Putamen (tissue), 1 donor: ENCODE results near the gene SLC7A6.

Experiments
- DNase-seq: peaks from one replicate; pipeline ENCODE4 v3.0.0-alpha.2; 2016; ENCODE audit warnings: low spot score

Gene SLC7A6

DNA sequence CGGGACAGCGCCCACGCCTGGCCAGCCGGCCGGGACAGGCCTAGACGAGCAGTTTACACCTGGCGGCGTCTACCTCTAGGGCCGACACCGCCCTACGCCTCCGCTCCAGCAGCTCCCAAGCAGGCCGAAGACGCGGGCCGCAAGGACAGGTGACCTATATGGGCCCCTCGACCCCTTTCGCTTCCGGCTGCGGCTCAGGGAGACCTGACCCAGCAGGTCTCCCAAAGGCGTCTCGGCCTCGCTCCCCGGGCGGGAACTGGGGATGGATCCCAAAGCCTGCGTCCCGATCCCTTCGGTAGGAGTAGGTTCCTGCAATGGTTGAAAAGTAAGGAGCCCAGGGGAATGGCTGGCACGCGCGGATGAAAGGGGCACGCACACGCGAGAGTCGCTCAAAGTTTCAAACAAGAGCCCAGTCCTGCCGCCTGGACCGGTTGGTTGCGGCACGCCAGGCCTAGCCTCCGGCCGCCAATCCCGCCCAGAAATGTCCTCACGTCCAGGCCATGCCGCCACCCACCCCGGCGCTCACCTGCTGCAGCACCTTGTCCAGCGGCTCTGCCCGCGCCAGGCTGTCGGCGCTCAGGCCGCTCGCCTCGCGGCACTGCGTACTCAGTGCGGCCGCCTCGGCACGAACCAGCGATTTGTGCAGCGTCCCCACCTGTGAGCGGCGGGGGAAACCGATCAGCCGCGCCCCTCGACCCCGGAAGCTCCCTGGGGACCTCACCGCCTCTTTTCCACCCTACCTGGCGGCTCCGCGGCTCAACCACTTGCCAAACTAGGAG lies 29.0 kb upstream of the SLC7A6 start:
- DNase-seq: no peak

DNA sequence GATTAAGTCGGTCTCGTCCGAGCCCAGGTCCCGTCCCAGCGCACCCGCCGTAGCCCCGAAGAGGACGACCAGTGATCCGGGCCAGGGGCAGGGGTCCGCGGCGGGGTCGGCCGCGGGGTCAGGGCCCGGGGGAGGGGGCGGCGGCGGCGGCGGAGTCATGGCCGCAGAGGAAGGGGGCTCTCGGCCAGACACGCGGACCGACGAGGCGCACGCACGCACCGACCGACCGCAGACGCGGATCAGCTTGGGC lies 28.5 kb upstream of the SLC7A6 start, which contains the start of gene ESRP2:
Gene ESRP2 (minus strand): TSS at position 241 of the 250 bp plus-strand sequence. CDS start 82 bp downstream, at position 159.
- DNase-seq: no peak

DNA sequence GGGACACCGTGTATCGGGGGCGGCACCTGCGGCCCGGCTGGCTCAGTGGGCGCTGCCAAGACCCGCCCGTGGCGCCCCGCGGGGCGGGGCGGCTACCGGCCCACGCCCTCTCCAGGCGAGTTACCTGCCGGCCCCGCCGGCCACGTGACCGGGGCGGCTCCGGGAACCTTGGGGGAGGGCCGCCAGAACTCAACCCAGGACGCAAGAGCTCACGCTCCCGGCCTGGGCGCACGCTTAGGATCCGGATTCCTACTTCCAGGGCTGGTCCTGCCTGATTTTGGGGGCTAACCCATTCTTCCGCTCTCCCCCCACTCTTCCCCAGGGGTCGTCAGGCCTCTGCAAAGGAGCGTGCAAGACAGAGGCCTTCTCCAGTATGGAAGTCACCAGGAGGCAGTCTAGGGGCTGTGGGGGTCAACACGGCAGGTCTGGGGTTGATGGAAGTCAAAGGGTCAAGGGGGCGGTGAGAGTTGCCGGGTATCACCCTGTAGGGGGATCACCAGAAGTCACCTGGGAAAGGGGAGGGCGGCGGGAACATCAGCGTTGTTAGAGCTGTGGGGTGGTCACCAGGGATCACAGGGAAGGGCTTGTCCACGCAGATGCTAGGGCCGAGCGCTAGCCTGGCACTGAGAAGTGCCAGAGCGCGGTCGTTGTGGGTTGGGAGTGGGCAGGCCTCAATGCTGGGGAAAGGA lies 28.0 kb upstream of the SLC7A6 start:
- DNase-seq: no peak

DNA sequence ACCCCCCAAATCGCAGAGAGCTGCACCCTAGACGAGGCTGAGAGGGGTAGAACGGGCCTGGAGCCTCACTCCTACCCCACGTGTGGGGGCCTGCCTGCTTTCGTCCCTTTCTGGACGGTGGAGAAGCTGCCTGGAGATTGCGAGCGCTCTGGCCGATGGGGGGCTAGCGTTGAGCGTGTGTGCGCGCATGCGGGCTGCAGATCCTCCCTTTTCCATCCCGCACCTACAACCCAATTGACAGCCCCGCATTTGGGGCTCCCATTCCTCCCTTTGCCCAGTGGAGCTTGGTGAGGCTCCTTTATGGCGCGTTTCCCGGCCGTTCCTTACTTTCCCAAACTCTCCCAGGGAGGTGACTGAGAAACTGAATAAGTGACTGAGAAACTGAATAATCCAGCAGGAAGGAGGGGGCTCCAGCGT lies 27.5 kb upstream of the SLC7A6 start:
- no peak for DNase-seq

DNA sequence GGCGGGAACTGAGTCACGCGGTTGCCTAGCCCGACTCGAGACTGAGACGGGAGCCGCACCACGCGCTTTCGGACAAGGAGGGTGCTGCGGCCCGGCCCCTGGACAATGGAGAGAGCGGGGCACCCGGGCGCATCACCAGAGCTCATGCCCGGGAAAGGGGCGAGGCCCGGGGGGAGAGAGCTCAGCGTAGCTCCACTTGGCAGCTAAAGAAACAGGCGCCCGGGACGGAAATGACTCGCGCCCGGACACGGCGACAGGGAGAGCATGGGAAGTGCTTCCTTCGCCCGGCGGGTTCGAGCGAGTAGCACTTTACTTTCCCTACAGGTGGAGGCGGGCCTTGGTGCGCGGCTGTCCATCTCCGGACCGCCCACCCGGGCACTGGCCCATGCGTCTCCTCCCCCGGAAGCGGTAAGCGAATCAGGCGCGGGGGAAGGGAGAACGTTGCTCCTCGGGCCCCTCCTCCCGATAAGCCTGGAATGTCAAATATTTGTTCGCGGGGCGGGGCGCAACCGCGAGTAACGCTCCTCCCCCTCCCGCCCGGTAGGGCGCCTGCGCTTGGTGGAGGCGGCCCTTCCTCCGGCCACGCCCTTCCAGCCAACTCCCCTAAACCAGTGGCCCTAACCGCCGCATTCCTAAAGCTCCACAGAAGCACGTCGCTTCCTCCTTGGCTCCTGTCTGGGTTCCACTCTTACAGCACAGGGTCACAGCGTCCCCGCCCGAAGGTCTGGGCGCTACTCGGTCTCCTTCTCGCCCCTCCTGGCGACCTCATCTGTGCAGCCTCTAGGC lies 26.9 kb upstream of the SLC7A6 start:
- peak; percentile 94 for DNase-seq

DNA sequence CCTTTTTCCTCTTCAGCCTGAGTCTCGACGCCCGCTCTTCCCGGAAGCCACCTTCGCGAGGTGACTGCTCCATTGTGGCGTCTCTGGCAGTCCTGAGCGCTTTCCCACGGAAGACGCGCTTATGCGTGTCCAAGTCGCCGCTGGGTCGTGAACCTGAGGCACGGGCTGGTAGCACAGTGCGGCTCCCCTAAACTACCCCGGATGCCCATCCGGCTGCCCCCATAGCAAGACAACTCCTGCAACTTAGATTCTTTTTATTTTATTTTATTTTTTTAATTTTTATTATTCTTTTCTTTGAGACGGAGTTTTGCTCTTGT lies 26.3 kb upstream of the SLC7A6 start:
- no peak for DNase-seq

DNA sequence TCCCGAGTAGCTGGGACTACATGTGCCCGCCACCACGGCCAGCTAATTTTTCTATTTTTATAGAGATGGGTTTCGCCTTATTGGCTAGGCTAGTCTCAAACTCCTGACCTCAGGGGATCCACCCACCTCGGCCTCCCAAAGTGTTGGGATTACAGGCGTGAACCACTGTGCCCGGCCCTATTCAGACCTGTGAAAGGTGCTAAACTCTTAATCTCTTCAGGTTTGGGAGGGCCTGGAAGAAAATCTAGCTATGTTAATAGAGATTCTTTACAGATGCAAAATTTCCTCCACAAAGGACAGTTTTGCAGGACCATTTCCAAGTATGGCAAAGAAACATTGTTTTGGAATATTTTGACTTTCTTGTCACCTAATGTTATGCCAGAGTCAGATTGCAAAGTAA lies 22.2 kb upstream of the SLC7A6 start:
- DNase-seq: no peak

DNA sequence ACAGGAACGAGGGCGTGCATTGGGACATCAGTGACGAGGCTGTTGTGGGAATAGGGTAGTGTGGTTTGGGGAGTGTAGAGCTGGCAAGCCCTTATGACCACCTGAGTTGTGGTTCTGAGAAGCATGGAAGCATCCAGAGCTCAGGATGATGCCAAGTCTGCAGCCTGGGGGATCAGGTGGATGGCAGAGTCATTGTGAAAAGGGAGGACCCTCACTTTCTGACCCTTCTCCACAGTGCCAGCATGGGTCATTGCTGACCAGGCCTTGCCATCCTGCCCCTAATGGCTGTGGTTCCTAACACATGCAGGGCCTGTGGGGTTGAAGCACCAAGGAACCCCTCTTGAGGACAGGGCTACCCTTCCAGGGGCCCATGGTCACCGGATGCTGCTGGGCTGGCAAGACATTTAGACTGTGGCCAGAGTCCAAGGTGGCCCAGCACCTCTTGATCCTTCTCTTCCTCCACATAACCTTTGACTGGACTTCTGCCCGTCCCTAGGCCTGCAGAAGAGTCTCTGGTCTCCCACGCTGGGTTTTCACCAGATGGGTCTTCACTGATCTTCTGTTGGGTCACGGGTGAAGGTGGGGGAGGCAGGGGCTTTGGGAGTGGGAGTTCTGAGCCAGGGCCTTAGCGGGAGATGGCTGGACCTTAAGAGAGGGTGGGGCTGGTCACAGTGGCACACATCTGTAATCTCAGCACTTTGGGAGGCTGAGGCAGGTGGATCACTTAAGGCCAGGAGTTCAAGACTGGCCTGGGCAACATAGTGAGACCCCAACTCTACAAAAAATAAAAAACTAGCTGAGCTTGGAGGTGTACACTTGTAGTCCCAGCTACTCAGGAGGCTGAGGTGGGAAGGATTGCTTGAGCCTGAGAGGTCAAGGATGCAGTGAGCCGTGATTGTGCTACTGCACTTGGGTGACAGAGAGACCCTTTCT lies 21.1 kb upstream of the SLC7A6 start:
- DNase-seq: no peak

DNA sequence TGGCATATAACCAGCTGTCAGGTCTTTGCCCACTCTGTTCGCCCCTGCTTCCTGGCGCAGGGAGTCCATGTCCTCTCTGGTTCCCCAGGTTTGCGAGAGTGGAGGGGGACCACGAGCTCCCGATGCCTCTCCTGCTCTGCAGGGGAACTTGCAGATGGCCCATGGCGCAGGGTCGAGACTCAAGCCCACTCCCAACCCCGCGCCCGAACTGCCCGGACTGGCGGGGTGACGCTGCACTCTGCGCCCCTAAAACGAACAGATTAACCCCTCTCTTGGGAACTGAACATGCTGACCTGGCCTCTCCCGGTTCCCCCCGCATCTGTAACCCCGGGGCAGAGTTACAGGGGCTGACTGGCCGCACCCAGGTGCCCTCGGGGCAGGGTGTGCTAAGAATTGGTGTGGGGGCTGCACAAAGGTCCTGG lies 19.8 kb upstream of the SLC7A6 start:
- no peak for DNase-seq

DNA sequence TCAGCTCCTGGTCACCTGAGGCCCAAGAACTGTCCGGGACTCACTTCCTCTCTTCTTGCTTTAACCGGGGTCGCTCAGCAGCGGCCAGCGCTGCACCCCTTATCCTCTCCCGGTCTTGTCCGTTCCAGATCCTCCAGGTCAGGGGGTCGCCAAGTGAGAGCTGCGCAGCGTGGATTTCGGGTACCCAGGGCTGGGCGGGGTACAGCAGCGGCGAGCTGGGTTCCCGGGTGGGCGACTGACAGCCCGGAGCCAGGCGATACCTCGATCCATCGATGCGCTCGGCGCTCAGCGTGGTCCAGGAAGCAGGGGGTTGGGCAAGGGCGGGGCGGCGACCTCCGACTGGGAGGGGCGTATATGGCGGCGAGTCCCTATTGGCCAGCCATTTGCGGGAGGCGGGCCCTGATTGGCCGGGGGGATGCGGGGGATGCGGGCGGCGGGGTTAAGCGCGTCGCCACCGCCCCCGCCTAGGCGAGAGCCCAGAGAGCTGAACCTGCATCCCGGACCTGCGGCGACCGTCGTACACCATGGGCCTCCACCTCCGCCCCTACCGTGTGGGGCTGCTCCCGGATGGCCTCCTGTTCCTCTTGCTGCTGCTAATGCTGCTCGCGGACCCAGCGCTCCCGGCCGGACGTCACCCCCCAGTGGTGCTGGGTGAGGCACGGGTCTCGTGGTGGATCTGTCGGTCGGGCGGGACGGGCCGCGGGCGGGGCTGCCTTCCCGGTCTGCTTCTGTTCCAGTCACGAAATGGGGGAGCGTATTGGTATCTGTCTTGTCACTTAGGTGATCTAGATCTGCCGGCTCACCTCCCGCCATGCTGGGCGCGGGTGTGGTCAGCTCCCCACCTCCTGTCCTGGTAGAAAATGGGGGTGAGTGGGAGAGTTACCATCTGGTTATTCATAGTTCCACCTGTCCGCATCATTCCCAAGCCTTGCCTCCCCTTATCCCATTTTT lies 19.1 kb upstream of the SLC7A6 start, which contains the start of gene PLA2G15:
Gene PLA2G15 (plus strand): TSS at position 471 of the 951 bp plus-strand sequence. CDS start 54 bp downstream, at position 525.
- peak; percentile 93 for DNase-seq

DNA sequence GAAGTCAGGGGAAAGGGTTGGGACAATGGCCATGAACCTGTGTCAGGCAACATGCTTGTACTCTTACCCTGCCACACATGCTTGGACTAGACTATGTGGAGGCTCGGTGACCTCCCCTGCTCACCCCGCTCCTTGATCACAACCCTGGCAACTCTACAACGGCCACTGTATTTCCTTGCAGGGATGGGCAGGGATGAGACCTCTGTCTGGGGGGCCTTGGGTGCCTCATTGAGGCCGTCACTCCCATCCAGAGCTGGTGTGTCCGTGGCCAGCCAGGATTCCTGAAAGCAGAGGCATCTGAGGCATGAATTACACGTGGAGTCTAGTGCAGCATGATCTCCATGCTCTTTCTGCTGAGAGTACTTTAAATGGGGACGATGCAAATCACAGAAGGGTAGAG lies 18.2 kb upstream of the SLC7A6 start:
- DNase-seq: no peak

DNA sequence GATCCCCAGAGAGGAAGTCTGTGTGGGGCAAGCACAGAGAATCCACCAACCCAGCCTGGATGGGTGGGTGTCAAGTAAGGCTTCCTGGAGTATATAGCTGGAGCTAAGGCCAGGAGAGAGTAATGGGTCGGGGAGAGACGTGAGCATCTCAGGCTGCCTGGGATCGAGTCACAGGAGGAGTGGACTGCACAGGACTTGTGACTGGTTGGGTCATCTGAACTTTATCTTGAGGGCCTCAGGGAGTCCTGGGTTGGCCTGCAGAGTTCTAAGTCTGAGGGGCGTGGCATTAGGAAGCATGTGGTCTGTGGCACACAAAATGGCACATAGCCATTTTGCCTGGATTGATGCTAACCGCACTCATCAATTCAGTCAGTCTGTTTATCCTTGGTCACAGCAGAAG lies 17.7 kb upstream of the SLC7A6 start:
- DNase-seq: no peak

DNA sequence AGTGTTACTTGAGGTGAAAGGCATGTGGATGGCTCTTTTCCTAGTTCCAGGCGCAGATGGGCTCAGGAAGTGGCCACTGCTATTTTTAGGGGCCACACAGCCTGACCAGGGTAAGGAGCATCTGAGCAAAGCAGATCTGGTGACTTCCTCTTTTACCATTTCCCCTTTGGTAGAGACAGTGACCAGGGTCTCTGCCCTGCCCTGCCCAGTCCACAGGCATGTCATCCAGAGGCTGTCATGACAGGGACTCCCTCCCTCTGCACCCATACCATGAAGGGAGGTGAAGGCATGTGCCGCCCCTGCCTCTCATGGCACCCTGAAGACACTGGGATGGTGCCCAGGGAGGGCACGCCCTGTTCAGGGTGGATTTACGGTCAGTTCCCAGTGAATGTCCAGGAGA lies 16.9 kb upstream of the SLC7A6 start:
- no peak for DNase-seq

DNA sequence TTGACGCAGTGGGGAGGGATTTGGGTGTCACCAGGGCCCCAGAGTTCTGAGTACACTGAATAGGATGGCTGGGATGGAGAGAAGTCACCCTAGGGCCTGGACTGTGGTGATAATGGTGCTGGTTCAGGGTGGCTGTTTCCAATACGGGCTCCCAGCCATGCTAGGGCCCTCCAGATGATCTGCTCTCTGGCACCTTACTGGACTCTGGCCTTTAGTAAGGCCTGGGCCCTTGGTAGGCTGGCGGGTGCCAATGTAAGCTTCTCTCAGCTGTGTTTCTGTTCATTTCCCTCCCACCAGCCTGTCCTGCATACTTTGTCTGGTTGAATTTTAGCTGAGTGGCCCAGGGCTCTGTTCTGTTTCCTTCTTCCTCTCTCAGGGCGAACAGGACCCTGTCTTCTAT lies 16.4 kb upstream of the SLC7A6 start:
- no peak for DNase-seq

DNA sequence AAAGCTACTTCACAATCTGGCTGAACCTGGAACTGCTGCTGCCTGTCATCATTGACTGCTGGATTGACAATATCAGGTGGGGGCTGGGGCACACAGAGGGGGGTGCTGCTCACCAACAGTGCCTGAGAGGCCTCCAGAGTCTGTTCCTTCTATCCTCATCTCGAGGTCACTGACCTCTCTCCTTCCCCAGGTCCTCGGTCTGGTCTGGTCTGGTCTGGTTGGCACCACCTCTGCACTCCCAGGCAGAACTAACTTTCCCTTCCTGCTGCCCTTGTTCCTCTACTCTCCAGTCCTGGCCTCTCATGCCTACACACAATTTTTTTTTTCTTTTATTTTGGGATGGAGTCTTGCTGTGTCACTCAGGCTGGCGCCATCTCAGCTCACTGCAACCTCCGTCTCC lies 15.0 kb upstream of the SLC7A6 start:
- no peak for DNase-seq

DNA sequence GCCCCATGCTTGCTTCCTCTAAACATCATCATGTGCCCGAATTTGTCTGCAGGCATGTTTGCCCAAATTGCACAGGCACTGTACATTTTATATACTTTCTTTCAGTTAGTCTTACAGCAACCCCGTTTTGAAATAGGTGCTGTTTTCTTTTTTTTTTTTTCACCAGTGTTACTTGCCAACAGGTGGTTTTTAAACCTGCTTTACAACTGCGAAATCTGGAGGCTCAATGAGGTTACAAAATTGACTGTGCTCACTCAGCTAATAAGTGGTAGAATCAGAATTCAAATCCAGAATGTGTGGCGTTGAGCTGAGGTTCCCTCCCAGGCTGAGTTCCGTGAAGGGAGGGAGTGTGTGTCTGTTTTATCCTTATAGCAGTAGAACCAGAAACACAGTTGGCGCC lies 13.4 kb upstream of the SLC7A6 start:
- DNase-seq: no peak

DNA sequence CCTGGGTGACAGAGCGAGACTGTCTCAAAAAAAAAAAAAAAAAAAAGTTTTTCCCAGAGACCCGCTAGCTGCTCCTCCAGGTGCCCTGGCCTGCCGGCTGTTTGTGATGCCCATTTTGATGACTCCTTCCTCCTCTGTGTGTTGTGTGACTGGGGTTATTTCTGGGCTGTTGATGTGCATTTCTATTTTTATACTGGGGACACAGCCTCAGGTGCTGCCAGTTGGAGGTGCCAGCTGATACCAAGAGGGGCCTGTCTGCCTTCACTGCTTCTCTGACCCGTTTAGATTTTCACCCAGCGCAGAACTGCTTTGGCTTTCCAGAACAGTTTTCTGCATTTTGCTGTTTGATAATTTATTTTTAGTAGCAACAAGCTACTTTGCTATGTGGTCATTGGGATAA lies 12.5 kb upstream of the SLC7A6 start:
- no peak for DNase-seq

DNA sequence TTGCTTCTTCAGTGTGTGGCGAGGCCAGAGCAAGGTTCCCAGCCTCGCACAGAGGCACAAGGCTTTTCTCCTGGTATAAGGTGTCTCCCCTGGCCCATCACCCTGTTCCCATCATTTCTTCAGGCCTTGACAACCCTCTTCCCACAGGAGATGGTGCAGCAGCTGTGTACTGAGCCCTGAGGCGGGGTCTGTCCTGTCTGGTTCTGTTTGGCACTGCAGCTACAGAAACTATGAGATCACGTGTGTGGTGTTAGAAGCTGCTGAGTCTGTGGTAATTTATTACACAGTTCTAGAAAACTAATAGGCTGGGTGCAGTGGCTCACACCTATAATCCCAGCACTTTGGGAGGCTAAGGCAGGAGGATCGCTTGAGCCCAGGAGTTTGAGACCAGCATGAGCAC lies 11.9 kb upstream of the SLC7A6 start:
- no peak for DNase-seq

DNA sequence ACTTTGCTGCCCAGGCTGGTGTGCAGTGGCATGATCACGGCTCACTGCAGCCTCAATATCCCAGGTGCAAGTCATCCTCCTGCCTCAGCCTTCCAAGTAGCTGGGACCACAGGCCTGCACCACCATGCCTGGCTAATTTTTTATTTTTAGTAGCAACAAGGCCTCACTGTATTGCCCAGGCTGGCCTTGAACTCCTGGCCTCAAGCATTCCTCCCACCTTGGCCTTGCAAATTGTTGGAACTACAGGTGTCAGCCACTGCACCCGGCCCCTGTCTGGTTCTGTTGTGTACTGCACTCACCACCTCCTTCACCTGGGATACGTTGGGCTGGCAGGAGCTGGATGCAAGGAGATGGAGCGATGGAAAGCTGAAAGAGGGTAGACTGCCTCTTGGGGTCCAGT lies 10.6 kb upstream of the SLC7A6 start:
- DNase-seq: no peak

DNA sequence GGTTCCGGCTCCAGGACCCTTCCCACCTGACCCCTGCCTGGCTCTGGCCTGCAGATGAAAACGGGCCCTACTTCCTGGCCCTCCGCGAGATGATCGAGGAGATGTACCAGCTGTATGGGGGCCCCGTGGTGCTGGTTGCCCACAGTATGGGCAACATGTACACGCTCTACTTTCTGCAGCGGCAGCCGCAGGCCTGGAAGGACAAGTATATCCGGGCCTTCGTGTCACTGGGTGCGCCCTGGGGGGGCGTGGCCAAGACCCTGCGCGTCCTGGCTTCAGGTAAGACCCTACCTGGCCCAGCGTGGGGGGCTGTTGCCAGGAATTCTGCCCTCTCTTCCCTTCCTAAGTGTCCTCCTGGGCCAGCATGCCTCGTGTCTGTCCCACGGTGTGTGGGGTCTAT lies 8.6 kb upstream of the SLC7A6 start:
- DNase-seq: no peak
